GM21447 (cell line): ENCODE data around the gene SYS1.

Experiments used
- ATAC-seq: cut with Tn5 transposase; IDR thresholded peaks from one replicate; pipeline ENCODE4 v1.9.1; 2021; ENCODE audit not compliant: unreplicated experiment

The SYS1 gene

DNA sequence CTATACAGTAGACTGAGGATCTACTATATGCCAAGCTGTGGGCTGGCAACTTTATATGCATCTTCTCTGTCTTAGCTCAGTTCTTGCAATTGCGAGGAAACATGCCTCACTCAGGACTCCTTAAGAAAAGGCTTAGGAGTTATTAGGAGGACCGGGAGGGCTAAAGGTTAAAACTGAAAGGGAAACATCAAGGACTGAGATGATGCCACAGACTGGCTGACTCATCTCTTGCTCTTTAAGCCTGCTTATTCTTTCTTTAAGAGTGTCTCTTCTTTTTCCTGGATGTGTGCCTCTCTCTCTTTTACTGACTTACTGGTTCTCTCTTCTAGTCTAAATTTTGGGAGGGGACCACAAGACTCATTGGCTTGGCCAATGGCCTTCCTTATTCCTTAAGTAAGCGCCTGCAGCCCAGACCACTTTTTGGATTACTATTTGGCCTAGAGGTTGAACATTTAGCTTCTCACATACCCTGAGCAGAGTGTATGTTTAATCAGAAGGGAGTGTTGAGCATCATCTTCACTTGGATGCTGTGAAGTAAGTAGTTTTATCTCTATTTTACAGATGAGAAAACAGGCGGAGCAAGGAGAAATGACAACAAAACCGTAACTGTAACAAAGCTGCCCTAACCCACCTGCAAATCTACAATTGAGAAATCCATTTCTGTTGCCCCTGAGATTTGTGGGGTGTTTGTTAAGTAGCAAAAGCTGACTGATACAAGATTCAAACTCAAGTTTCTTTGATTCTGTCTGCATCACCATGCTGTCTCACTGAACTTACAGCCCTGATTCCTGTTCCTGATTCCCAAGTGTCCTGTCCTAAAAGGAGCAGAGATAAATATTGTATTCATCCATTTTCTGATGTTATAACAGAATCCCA is 7.5 kb upstream of the SYS1 start:
- ATAC-seq = no peak

DNA sequence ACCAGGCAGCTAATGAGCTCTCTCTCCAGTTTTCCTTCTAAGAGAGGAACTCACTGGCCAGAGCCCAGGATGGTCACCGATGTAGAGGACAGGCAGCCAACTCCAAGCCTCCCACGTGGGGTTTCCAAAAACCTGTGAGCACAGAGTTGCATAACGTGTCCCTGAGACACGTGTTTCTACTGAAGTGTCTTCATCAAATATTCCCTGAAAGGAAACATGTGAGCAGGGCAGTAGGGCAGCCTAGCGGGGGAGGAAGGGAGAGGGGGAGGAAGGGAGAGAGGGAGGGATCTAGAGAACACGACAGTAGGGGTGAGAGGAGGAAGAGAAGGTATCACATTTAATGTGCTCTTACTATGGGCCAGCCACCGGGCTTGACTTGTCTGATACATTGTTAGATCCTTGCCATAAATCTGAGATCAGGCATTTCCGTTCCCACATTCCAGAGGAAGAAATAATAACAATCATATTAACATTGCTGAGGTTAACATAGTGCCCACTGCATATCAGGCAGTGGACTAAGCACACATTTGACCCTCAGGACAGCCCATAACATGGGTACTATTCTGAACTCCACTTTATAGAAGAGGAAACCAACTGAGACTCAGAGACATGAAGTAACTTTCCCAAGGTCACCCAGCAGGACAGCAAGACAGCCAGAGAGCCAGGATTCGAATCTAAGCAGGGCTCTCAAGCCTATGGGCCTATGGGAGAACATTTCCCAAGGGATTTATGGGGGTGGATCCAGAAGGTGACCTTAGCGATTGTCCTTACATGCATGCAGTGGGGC is 4.5 kb upstream of the SYS1 start:
- ATAC-seq = no peak

DNA sequence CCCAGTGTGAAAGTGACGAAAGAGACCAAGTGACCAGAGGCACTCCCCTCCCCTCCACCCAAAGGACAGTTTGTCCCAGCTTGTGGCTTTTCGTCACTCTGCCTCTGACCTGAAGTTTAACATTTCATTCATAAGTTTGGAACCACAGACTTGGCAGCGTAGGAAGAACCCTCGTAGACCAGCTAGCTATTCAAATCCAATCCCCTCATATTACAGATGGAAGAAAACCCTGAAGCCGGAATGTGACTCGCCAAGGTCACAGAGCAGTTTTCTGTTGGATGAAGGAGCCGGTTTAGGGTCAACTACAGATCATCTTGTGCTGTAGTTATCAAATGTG is 3.9 kb upstream of the SYS1 start:
- no peak for ATAC-seq

DNA sequence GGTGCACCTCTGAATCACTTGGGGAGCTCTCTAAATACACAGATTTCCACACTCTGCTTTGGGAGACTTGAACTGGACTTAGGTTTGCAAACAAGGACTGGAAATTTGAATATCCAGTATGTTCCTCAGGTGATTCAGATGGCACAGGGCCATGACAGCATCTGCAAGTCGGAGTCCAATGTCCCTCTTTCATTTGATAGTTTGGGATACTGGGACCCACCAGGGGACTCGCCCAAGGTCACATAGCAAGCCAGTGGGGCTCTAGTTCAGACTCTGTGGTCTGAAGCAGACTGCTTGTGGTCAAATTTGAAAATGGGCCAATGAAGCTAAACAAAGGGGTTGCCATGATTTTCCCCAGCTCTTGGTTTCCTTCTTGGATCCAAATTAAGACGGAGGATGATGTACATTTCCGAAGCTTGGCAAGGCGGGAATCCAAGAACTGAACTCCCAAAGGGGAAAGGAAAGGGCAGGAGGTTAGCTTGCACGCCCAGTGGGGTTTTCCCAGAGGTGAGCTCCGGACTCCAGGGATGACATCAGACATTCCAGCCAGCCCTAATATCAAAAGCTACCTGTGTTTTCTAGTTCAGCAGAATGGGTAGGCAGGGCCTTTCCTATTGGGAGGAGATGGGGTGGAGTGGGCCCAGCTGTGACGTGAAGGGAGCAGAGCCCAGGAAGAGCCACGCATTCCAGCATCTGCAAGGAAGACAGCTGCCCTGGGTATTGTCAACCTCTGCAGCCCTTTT is 3.4 kb upstream of the SYS1 start:
- no peak for ATAC-seq

DNA sequence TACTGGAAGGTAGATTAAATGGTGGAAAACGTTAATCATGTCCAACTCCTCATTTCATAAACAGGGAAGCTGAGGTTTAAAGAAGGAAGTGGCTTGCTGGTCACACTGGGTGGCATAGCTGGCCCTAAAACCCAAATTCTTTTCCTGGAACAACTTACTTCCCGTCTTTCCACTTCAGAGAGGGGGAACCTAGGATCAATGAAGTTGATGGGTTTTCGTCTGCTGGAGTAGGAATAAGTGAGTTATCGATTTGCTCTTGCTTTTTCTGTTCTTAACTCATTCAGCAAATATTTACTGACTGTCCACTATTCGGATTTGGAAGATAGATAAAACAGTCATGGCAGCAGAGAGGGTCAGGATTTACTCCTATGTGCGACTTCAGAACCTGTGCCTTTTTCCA is 1.2 kb upstream of the SYS1 start:
- no peak for ATAC-seq

DNA sequence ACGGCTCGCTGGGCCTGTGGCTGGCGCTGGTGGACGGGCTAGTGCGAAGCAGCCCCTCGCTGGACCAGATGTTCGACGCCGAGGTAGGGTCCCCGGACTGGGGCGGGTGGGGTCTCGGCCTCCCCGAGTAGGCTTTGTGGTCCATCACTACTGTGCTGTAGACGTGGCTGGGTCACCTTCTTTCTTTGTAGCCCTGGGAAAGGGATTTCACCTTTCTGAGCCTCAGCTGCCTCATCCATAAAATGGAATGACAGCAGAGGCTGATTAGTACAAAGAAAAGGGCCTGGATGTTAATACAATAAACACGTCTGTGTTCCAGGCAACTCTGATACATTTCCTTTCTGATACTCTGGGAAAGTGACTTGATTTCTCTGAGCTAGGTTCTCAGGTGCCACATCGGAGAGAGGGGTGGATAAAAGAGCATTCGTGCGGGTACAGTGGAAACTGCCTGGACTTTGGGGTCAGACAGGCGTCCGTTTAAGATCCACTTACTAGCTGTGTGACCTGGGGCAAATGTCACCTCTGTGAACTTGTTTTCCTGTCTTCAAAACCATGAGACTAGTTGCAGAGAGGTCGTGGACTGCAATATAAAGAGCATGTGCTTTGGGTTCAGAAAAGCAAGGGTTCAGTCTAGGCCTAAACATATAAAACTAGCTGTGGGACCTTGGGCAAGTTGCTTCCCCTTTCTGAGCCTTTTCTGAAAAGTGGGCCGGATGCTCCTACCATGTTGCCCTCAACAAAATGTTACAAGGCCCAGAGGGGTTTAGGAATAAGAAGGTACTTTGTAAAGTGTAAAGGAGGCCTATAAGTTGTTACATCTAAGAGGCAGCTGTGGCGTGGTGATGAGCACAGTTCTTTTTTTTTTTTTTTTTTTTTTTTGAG is 896 bp downstream of the SYS1 start:
- ATAC-seq = no peak

DNA sequence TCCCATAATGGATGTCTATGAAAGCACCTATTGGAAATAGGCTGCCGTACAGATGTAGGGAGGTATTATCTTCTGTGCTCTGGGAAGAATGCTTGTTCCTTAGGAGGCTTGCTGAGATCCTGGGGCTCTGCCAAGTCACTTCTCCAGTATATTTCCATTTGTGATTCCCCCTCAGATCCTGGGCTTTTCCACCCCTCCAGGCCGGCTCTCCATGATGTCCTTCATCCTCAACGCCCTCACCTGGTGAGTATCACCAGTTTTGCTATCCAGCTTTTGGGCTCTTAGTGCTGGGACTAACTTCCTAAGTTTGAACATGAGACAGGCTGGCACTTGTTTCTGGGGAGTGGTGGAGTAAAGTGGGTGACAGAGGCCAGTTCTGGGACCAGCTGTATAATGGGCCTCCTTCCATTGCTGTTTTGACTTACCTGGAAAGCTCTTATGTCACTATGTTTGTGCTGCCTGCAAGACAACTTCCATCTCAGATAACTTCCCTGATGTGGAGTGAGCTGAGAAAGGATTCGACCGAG is 2.6 kb downstream of the SYS1 start:
- no peak for ATAC-seq

DNA sequence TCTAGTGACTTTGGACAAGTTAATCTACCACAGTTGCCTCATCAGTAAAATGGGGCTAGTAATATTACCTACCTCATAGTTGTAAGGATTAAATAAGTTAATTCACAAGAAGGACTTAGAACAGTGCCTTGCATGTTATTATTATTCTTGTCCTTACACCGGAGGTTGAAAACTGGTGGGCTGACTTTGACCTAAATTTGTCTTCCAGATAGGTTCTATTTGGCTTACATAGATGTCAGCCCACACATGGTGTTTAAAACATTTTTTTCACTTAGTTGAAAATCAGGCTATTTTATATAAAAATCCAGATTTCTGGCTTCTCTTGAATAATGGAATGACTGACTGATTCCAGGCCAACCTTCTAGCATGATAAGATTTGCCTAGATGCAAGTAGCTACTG is 3.2 kb downstream of the SYS1 start:
- no peak for ATAC-seq

DNA sequence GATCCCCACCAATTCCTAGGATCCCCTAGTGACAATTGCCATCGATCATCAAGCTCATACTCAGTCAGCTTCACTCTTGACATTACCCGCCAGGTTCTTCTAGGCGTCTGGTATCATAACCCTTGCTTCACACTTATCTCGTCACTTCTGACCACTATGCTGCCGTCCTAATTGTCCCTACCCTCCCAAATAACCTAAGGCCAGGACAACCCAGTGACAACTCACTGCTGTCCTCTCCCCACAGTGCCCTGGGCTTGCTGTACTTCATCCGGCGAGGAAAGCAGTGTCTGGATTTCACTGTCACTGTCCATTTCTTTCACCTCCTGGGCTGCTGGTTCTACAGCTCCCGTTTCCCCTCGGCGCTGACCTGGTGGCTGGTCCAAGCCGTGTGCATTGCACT is 3.7 kb downstream of the SYS1 start:
- ATAC-seq = no peak

DNA sequence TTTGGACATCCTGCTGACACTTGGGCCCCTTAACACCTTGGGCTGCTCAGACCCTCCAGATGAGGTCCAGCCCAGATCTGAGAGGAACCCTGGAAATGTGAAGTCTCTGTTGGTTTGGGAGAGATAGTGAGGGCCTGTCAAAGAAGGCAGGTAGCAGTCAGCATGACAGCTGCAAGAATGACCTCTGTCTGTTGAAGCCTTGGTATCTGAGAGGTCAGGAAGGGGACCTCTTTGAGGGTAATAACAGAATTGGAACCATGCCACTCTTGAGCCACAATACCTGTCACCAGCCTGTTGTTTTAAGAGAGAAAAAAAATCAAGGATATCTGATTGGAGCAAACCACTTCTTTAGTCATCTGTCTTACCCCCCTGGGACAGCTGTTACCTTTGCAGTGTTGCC is 4.2 kb downstream of the SYS1 start:
- no peak for ATAC-seq

DNA sequence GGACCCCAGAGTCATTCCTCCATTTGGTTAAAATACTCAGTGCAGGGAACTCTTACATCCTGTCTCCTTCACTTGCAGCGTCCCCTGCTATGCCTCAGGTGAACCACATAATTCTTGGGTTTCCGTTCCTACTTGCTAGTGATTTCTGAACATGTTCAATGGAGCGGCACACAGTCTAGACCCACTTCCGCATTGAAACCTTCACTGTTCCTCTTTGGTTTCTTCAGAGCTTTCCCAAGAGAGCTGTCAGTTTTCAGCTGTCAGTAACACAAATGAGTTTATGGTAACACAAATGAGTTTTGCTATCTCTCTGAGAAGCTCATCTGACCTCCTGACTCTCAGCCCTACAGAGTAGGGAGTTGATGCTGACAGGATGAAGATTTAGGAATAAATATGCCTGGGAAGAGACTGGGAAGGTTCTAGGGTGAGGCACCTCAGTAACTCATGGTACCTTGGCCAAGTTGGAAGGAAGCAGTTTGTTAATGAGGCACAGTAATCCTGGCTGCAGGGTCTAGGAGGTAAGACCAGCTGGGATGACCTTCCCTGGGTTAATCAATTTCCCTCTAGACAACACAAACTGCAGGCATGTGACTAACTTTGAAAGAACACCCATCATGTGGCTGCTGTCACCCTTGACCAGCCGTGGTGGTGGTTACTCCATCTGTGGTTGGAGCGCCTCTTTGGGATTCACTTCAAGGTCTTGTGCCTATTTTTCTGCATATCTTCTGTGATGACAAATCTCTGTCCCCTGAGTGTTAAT is 5.4 kb downstream of the SYS1 start:
- peak; percentile 84 for ATAC-seq

DNA sequence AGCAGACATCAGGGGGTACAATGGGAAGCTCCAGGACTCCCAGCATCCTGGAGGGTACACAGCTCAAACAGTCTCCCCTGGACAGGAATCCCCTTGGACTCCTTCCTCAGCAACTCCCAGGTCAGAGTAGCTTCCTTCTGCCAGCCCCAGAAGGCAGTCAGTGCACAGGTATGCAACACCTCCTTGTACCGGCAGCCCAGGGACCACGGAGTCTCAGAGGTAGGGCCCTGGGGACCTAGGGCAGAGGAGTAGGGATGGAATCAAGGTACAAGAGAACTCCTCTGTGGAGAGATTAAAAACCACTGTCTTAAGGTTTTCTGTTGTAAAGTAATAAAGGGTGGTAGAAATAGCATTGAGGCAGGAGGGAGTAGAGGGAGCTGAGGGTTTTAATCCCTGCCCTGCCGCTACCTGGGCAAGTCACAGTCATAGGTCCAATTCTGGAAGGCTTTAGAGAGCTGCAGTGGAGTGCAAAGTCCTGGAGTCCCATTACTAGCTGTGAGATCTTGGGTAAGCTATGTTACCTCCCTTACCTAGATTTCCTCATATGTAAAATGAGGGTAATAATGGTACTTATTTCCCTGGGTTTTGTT is 7.7 kb downstream of the SYS1 start:
- no peak for ATAC-seq

DNA sequence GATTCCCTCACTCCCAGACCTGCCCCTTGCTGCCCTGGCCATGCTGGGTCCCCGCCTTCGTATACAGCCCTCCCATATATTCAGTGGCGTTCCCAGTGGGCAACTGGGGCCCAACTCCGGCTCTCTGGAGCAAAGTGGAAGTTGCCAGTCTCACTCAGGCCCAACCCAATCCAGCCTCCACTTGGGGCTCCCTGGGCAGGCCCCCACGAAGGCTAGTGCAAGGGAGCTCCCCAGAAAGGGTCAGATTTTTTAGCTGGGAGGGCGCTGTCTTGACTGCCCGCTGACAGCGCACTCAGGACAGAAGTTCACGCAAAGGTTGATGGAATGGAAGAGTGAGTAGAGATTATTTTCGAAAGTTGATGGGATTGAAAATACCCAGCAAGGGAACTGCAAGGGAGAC is 9.3 kb downstream of the SYS1 start:
- ATAC-seq = no peak

DNA sequence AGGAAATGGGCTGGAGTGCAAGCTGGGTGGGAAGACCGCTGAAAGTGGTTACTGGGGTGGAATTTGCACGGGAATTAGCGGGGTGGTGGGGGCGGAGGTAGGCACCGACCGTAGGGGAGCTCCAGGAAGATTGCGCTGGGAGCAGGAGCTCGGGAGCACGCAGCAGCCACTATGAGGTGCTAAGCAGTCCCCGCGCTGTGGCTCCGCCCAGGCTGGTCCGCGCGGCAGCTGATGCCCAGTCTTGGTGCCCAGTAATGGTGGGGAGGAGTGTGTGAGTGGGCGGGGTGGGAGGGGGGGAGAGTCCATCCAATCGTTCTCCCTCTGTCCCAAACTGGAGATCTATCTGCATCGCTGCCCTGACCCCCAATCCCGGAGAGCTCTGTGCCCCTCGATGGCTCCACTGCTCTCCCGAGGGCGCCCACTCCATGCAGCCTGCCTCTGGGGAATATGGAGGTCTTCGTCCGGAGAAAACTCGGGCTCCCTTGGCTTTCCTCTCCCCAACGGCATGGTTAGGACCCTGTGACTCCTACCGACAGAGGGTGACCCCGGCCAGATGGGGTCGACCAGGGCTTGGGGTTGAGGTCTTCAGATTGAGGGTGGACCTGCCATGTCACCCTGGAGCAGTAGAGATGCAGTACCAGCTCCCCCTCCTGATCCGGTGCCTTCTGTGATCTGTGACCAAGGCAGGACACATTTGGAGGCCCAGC is 9.8 kb downstream of the SYS1 start:
- no peak for ATAC-seq

DNA sequence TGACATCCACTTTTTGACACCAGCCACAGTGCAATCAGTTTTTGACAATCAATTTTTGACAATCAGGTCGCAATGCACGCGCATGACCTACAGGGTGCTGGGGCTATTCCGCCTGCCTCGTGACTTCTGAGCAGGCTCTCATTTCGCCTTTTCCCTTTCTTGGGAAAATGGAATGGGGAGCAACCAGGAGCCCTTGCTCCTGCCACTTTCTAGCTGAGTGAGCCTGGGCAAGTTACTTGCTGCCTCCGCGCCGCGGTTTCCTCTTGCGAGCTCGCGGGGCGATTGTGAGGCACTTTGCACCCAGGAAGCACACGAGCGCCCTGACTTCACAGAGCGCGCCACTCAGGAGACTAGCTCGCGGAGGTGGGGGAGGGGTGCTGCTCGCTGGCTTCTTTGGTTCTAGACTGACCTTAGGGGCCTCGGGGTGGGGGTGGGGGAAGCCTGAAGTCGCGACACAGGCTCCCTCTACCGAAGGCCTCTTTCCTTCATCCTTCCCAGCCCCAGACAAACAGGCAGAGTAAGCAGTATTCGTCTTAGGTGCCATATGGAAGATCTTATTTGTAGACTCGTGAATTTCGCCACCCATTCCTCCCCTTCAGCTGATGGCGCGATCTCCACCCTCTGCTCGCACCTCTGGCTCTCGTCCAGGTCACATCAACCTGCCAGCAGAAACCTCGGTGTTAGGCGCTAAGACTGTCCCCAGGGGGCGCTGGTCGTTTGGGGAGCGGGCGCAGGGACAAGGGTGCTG is 10.6 kb downstream of the SYS1 start:
- no peak for ATAC-seq

DNA sequence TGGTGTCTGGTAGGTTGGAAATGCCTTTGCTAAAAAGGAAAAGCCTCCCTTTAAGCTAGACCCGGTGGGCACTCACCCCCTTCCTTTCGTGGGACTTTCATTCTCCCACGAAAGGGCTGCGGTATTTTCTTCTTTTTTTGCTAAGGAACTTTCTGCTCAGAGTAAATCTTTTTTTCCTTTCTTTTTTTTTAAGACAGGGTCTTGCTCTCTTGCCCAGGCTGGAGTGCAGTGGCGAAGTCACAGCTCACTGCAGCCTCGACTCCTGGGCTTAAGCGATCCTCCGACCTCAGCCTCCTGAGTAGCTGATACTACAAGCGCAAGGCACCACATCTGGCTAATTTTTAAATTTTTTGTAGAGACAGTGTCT is 11.1 kb downstream of the SYS1 start:
- no peak for ATAC-seq

DNA sequence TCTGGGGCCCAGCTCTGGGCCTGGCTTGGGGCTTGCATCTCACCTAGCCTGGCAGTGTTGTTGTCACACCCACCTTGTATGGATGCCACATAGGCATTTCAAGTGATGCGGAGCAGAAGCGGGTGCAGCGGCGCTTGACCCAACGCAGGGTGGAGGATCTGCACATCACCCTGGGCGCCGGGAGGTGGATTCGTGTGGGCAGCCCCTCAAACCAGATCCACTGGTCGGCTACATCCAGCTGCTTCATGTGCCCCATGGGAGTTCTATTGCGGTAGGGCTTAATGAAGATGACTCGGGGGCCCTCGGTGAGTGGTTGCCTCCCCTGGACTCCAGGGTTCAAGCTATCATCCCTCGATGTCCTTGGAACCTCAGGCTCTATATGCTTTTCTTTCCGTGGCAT is 12.0 kb downstream of the SYS1 start:
- ATAC-seq = no peak

DNA sequence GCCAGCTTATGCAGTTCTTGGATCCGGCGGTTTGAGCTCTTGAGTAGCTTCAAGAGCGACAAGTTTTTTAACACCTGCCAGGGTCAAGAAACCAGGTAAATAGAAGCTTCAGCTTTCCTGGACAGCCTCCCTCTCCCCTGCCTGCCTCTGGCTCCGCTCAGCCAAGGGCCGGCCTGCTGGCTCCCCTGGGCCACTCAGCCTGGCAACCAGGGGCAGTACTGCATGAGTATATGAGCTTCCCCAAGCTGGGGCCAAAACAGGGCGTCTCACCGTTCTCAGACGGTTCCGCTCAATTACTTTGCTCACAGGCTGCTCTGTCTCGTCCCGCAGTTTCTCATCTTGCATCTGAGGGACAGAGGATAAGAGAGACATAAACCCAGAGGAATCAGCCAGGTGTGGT is 14.3 kb downstream of the SYS1 start:
- no peak for ATAC-seq
